ENCODE results near the gene UQCRC2. TPM values are rescaled to one million over a fixed set of nuclear protein-coding genes. Genes with fewer than 3 reads are reported as not detected.
"Not testable (repeated sequence)": the region's sequence is repeated elsewhere in the genome, so short reads cannot be mapped to it uniquely, and the experiment has no call there.

The UQCRC2 gene
- total RNA-seq = 100 to 1,000 TPM; 513 to 643 TPM
- long read RNA-seq, transcript UQCRC2-201 (14 exons, 2,615 nt) = major isoform, 606 of 664 reads
- long read RNA-seq, partial matches to known transcripts = 38 of 664 reads
- long read RNA-seq, other reads (novel, unspliced or antisense) = 19 of 664 reads

DNA sequence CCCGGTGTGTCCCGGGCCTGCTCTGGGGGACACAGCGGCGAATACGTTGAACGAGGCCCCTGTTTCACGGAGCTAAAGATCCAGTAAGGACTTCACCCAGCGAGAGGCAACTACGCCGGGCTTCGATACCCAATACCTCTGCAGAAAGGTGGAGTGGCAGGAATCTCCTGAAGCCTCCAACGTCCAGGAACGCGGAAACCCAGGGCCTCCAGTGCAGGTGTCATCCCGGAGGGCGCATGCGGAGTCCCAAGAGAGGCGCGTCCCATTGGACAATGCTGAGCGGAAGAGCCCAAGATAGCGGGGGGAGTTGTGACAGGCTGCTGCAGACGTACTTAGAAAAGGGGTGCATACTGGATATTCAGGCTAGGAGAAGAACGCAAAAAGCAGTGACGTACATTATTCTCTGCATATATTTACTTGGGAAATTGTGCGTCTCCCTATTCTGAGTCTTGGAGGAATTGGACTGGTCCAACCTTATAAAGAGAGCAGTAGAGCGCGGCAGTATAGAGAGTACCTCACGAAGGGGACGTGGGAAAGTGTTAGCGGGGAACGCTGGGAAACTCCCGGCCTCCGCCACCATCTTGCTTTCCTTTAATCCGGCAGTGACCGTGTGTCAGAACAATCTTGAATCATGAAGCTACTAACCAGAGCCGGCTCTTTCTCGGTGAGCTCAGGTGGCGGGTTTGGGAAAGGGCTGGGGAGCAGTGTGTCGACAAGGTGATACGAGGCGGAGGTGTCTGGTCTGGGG, at the start of gene UQCRC2:
Gene UQCRC2 (plus strand): TSS at position 569 of the 748 bp plus-strand sequence. CDS start 63 bp downstream, at position 632.
- peak; percentile 91 for ATAC-seq
- intact Hi-C loops (cut with DNase I, micrococcal nuclease) = loop anchor here in 1 of 2 donors (5.0 kb wide), 1 partner anchor 234 kb away; no protein-coding TSS in a partner anchor

DNA sequence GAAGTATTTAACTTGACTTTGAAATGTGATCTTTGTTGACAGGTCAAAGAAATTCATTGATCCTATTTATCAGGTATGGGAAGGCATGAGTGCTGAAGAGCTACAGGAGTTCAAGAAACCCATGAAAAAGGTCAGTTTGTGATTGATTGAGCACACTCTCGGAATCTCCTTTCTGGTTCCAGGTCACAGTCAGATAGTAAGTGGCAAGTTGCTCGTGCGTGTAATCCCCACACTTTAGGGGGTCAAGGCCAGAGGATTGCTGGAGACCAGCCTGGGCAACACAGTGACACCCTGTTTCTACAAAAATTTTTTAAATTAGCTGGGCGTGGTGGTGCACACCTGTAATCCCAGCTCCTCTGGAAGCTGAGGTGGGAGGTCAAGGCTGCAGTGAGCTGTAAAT, 20.5 kb upstream of the UQCRC2 start:
- DNase-seq; intact Hi-C loops (cut with DNase I, micrococcal nuclease): not testable (repeated sequence)
- peak; percentile 12 for ATAC-seq

More for the DNA sequence above, at the start of gene UQCRC2:
- peak; percentile 91 to 93 for DNase-seq

DNA sequence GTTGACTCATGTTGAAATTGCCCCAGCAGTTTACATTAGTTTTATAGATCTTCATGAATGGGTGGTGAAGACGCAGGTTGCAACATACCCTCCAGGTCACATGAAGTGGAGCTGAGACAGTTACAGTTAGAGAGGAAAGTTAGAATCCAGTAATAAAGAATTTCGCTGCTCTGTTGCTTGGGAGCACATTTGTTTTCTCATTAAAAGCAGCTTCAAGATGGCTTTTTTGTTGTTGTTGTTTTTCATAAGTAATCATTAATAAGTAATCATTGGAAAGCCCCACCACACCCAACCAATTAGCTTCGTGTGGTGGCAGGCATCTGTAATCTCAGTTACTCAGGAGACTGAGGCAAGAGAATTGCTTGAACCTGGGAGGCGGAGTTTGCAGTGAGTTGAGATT, 19.8 kb upstream of the UQCRC2 start:
- ATAC-seq = peak; percentile 86
- DNase-seq; intact Hi-C loops (cut with DNase I, micrococcal nuclease): not testable (repeated sequence)

DNA sequence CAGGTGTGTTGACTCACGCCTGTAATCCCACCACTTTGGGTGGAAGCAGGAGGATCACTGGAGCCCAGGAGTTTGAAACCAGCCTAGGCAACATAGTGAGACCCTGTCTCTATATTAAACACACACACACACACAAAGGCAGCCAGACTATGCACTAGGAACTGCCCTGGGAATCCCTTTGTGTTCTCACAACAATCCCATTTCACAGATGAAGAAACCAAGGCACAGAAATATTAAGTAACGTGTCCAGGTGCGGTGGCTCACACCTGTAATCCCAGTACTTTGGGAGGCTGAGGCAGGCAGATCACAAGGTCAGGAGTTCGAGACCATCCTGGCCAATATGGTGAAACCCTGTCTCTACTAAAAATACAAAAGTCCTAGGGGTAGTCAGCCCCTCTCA, 19.4 kb upstream of the UQCRC2 start:
- ATAC-seq; DNase-seq; intact Hi-C loops (cut with DNase I, micrococcal nuclease): not testable (repeated sequence)

DNA sequence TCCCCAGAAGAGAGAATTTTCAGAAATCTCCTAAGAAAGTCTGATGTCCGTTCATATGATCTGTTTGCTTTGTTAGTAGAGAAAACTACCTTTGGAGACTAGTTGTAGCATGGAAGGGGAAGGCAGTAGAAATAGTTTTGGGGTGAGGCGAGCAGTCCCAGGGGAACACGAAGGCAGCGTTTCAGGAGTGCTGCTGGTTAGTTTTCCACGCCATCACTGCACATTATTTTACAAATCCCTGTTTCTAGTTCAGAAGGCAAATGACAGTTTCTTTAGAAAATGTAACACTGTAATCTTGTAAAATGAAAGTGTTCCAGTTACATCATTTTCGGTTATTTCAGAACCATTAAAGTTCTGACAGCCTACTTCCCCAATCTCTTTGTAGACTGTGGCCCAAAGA, 16.9 kb upstream of the UQCRC2 start:
- intact Hi-C loops (cut with DNase I, micrococcal nuclease); DNase-seq; ATAC-seq: not testable (repeated sequence)

DNA sequence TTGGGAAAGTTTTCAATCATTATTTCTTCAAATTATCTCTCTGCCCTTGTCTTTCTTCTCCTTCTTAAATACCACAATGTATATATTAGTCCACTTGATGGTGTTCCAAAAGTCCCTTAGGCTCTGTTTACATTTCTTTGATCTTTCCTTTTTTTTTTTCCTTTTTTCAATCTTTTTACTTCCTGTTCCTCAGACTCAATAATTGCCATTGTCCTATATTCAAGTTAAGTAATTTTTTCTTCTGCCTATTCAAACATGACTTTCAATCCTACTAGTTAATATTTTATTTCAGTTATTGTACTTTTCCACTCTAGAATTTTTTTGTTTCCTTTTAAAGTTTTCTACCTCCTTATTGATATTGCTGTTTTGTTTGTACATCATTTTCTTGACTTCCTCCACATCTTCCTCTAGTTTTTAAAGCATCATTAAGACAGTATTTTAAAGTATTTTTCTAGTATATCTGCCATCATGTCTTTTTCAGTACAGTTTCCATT, 15.8 kb upstream of the UQCRC2 start:
- no peak for DNase-seq
- no peak for ATAC-seq
- intact Hi-C loops (cut with DNase I, micrococcal nuclease) = no loop called here

DNA sequence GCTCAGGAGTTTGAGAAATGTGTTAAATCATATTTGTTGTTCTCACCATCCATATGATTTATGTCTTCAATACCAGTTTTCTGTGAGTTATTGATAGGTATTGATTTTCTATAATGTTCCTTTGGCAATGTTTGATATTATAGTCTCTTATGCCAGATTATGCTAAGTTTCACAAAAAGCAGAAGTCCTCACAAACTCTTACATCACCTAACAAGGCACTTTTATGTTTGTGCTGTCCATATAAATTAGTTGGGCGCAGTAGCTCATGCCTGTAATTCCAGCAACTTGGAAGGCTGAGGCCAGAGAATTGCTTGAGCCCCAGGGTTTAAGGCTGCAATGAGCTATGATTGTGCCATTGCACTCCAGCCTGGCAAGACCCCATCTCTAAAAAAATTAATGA, 12.6 kb upstream of the UQCRC2 start:
- ATAC-seq (no peak), DNase-seq (no peak)
- intact Hi-C loops (cut with DNase I, micrococcal nuclease) = no loop called here

DNA sequence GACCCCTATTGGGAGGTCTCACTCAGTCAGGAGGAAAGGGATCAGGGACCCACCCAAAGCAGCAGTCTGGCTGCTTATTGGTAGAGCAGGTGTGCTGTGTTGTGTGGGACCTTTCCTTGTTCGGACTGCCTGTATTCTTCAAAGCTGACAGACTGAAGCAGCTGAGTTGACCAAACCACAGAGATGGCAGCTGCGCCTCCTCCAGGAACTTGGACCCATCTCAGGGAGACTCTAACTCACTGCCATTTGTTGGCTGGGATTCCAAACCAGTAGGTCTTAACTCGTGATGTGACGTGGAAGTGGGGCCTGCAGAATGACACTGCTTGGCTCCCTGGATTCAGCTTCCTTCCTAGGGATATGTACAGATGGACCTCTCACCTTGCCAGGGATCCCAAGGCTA, 9.6 kb upstream of the UQCRC2 start:
- intact Hi-C loops (cut with DNase I, micrococcal nuclease) = no loop called here

DNA sequence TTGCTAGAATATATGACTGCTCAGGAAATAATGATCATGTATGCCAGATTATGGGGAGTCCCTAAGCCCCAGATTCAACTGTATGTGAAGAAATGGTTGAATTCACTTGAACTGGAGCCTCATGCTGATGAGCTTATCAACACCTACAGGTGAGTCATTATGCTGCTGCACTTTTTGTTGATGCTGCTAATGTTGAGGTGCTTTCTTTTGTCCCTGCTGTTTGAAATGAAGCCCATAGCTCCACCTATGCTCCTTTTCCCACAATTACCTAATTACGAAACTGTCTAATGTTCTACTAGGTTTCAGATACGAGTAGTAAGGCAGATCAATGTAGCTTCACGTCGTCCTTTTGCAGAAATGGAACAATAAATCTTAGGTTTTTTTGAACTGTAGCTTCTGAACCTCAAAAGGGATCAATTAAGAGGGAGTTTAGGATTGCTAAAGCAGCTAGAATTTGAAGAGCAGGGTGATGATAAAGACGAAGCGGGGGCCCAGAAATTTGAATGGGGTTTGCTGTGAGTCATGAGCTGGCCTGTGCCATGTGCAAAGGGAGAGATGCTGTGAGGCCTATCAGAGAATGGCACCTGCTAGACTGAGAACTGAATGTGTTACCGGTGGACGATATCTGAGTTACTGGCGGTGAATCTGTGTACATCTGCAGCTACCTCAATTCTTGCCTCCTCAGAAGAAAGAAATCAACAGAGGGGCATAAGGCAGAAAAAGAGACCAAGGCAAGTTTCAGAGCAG, 6.1 kb upstream of the UQCRC2 start:
- ATAC-seq (no peak), DNase-seq (no peak)
- intact Hi-C loops (cut with DNase I, micrococcal nuclease) = no loop called here

More for the DNA sequence above, 9.6 kb upstream of the UQCRC2 start:
- no peak for DNase-seq
- no peak for ATAC-seq

DNA sequence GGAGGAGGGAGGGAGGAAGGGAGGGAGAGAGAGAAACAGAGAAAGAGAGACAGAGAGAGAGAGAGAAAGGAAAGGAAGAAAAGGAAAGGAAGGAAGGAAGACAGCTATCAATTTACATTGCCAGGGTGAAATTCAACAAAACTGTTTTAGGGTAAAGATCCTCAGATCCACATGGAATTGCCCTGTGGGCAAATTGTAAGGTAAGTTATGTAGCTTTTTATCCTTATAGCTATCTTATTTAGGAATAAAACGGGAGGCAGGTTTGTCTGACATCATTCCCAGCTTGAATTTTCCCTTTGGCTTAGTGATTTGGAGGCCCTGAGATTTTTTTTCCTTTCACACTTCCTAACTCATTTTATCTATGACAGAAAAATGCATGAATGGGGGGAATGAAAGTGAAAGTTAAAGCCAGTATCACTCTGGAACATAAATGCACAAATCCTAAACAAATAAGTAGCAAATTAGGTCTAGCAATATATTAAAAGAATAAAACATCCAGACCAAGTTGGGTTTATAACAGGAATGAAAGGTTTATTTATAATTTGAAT, 3.4 kb upstream of the UQCRC2 start:
- intact Hi-C loops (cut with DNase I, micrococcal nuclease) = loop anchor here in 1 of 2 donors (5.0 kb wide), 1 partner anchor 238 kb away; no protein-coding TSS in a partner anchor
- no peak for DNase-seq
- ATAC-seq = no peak

DNA sequence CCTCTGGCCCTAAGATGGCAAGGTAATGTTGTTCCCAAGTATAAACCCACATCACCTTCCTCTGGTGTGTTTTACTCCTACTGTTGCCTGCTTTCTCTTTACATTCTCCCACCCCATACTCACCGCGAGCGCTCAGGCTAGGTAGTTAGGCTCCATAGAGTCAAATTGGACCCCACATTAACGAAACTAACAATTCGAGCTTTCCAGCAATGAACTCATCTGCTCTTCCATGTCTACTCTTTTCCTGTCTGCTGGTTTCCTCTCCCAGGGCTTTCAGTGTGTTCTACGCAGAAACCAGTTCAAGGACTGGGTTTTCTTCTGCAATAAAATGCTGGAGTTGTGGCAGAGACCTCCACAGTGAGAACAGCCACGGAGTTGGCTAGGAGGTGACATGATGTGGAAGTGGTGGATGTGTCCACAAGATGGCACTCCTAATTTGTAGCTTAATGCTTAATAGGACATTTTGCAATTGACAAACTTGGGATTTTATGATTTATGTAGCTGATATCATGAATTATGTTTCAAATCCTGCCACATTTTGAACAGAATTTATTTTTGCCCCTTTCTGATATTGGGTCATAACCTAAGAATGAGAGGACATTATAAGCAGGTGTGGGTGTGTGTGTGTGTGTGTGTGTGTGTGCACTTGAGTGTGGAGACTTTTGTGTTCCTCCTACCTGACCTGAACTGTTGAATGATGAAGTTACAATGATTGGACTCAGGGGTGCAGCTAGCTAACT, 2.2 kb upstream of the UQCRC2 start:
- intact Hi-C loops (cut with DNase I, micrococcal nuclease) = loop anchor here in 1 of 2 donors (5.0 kb wide), 1 partner anchor 236 kb away; no protein-coding TSS in a partner anchor

DNA sequence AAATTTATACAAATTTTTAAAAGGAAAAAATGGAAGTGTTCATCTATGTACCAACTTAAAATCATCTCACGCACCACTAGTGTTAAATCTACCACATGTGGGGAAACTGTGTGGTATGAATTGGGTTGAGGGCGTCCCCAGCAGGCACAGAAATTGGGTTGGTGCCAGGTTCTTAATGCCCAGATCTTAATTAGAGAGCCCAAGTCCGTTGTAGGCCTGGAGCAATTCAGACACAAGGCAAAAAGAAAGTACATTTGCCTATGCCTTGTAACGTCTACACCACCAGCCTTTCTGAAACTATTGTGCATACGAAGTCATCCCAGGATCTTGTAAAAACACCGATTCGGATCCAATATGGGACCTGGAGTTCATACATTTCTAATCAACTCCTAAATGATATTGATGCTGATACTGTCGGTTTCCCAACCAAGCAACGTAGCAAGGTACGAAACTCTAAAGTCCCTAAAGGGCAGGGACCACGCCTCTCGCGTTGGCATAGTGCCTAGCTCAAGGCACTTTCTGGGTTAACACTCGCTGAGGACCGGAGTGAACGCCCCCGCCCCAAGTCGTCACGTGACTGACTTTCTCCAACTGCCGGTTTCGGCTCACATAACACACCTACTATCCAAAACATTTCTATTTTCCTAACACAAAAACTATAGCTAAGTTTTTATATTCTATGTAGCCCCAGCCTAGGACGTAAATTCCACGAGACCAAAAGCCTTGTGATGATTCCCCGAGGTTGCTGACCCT, 945 bp upstream of the UQCRC2 start:
- peak; percentile 92 to 93 for DNase-seq
- ATAC-seq = peak; percentile 77
- intact Hi-C loops (cut with DNase I, micrococcal nuclease) = loop anchor here in 1 of 2 donors (5.0 kb wide), 1 partner anchor 235 kb away; no protein-coding TSS in a partner anchor

More for the DNA sequence above, 2.2 kb upstream of the UQCRC2 start:
- DNase-seq = no peak
- no peak for ATAC-seq

DNA sequence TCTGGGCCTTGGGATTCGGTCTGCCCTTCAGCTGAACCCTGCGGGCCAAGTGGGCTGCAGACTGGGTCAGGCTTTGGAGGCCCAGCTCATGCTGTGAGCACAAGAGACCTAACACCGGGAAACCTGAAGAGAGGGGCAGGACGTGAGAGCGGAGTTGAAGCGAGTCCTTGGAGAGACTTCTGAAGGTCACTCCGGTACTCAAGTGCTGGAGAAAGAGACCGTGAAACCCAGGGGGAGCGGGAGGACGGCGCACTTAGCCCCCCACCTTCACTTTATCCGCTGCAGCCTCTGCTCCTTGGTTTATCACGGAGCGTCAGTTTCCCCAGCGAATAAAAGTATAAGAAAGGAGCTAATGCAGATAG, 361 bp downstream of the UQCRC2 start:
- peak; percentile 21 for ATAC-seq
- intact Hi-C loops (cut with DNase I, micrococcal nuclease) = loop anchor here in 1 of 2 donors (5.0 kb wide), 1 partner anchor 234 kb away; no protein-coding TSS in a partner anchor
- no peak for DNase-seq

DNA sequence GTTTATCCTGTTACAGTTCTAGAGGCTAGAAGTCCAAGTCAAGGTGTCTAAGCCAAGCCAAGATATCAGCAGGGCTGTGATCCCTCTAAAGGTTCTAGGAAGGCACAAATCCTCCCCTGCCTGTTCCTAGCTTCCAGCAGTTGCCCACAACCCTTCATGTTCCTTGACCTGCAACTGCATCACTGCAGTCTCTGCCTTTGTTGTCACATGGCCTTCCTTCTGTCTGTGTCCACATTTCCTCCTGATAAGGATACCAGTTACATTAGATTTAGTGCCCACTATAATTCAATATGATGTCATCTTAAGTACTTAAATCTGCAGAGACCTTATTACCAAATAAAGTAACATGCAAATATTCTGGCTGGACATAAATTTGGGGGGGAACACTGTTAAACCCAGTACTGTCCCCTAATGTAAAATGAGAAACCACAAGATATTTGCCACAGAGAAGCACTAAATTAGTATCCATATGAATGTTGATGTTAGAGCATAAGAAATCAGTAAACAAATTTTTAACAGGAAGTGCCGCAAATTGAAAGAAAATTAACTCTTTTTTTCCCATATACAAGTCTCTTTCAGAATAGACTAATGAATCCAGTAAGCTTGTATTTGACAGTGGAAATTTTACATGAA, 4.7 kb downstream of the UQCRC2 start:
- ATAC-seq = no peak
- intact Hi-C loops (cut with DNase I, micrococcal nuclease) = no loop called here
- no peak for DNase-seq

DNA sequence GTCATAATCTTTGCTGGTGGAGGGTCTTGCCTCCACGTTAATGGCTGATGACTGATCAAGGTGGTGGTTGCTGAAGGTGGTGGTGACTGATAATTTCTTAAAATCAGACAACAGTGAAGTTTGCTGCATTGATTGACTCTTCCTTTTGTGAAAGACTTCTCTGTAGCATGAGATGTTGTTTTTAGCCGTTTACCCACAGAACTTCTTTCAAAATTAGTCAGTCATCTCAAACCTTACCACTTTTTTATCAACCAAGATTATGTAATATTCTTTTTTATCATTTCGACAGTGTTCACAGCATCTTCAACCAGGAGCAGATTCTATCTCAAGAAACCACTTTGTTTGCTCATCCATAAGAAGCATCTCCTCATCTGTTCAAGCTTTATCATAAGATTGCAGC, 5.9 kb downstream of the UQCRC2 start:
- intact Hi-C loops (cut with DNase I, micrococcal nuclease) = no loop called here
- no peak for ATAC-seq
- no peak for DNase-seq

DNA sequence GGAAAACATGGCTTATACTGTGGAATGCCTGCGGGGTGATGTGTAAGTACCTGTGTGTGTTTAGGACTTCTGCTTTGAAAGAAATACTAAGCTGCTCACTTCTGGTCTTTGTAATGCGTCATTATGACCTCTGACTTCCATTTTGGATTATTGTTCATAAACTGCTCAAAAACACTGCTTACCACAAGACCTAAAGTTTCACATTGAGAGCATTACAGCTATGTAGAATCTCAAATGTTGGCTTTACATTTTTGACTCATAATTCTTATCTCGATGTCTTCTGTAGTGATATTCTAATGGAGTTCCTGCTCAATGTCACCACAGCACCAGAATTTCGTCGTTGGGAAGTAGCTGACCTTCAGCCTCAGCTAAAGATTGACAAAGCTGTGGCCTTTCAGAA, 9.3 kb downstream of the UQCRC2 start:
- no peak for DNase-seq
- no peak for ATAC-seq
- intact Hi-C loops (cut with DNase I, micrococcal nuclease) = no loop called here

DNA sequence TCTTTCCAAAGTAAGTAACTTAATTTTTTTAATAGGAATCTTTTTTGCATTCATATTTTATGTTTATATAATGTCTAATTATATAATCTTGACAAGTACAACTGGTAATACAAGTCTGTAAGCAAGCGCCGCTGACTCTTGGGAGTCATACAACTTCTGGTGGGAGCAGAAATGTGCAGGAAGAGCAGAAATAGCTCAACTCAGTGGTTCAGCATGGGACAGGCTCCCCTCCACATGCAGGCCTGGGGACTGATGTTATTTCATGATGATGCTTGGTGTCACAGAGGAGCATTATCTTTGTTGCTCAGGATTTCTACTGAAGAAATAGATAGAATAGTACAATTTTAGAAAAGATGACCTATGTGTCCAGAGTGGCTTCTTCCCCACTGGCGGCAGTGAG, 10.7 kb downstream of the UQCRC2 start:
- intact Hi-C loops (cut with DNase I, micrococcal nuclease) = no loop called here
- no peak for DNase-seq
- no peak for ATAC-seq

Measured in left colon (tissue), 2 donors.